ENCODE results near the gene GJD3. TPM values are rescaled to one million over a fixed set of nuclear protein-coding genes. Genes with fewer than 3 reads are reported as not detected.

Gene GJD3, protein sequence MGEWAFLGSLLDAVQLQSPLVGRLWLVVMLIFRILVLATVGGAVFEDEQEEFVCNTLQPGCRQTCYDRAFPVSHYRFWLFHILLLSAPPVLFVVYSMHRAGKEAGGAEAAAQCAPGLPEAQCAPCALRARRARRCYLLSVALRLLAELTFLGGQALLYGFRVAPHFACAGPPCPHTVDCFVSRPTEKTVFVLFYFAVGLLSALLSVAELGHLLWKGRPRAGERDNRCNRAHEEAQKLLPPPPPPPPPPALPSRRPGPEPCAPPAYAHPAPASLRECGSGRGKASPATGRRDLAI
- 4.2 TPM in 1 of 2 replicates, not detected in the other for total RNA-seq

DNA sequence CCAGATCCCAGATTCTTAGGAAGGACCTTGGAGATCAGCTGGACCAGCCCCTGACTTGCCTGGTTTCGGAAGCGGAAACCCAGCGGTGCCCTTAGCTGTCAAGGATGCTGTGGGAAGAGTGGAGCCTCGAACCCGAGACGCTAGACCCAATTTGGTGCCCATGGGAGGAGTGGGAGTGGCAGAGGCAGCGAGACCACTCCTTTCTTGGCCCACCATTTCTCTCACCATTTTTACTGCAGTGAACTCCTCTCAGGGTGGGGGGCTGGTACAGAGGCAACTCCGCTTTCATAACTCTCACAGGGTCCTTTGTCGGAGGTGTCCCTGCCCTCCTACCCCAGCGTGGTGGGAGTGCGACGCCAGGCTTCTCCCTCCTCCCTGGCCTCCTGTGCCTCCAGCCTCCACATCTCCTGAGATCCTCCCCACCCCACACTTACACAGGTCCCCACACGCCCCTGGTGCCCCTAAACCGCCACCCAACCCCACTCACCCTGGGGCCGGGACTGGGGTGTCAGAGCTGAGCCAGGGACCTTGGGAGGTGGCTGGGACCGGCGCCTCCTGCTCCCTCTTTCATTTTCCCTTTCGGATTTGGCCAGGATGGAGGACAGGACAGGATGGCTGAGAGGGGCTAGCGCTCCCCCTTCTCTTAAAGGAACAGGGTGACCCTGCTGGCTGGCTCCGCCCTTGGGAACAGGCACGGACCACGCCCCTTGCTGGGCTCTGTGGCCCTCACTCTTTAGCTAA is at the start of gene GJD3:
Gene GJD3, minus strand, starts transcription at position 617 of the 741 bp plus-strand sequence. CDS start 922 bp downstream, outside the sequence.

Other genes with a start within 250 kb of the GJD3 start
- gene MSL1, start 242.8 kb downstream of the GJD3 start, total RNA-seq = 45.9 and 49.0 TPM in 2 replicates
- 38.0 and 41.0 TPM in 2 replicates for gene CASC3, start 224.2 kb downstream of the GJD3 start, total RNA-seq
- 0.79 and 1.9 TPM in 2 replicates for gene RAPGEFL1, start 187.3 kb downstream of the GJD3 start, total RNA-seq
- gene WIPF2, start 145.4 kb downstream of the GJD3 start, total RNA-seq = 11.2 and 11.7 TPM in 2 replicates
- gene CDC6, start 76.9 kb downstream of the GJD3 start, total RNA-seq = 29.1 and 35.8 TPM in 2 replicates
- gene RARA, start 55.6 kb downstream of the GJD3 start, total RNA-seq = 23.4 and 26.9 TPM in 2 replicates
- 134 and 144 TPM in 2 replicates for gene TOP2A, start 53.2 kb upstream of the GJD3 start, total RNA-seq
- 111 and 122 TPM in 2 replicates for gene IGFBP4, start 78.7 kb upstream of the GJD3 start, total RNA-seq
- gene TNS4, start 136.9 kb upstream of the GJD3 start, total RNA-seq = 0.53 TPM in 1 of 2 replicates, not detected in the other
- gene CCR7, start 200.7 kb upstream of the GJD3 start, total RNA-seq = not detected in 2 replicates

Measured in mammary microvascular endothelial cell (primary cell).